GM12878 (cell line): ENCODE measurements around the gene INSRR. TPM values are rescaled to one million over a fixed set of nuclear protein-coding genes. Genes with fewer than 3 reads are reported as not detected.
A peak's percentile ranks its signal among the peaks of the same experiment; 100 is the strongest.

Experiments
- ATAC-seq: fragments of 200-7000 bp; cut with Tn5 transposase; 3 replicates; pipeline ENCODE4 v1.9.1; 2020; ENCODE audit warnings: mild to moderate bottlenecking, moderate library complexity
- BruUV-seq: library from RNA; stranded (reverse); fragments of 400-500 nt; replicated peaks from 2 replicates; lab custom pipeline; 2021; lab: Mats Ljungman, UMichigan
- CTCF ChIA-PET: fragments of 300-600 bp; sonication (Branson Sonifier 250); formaldehyde crosslinking; extraction: SDS; loops from one replicate; lab custom pipeline; 2021; ENCODE audit warnings: inconsistent platforms; lab: Yijun Ruan, JAX
- POLR2A ChIA-PET: fragments of 350-600 bp; formaldehyde crosslinking; extraction: SDS; loops from one replicate; lab custom pipeline; 2021; ENCODE audit warnings: inconsistent platforms; lab: Charles Lee
- RAD21 ChIA-PET: fragments of 300-600 bp; sonication (Branson Sonifier 250); formaldehyde crosslinking; loops from one replicate; lab custom pipeline; 2023; ENCODE audit warnings: antibody characterized with exemption; ENCODE audit not compliant: unreplicated experiment; lab: Charles Lee
- SMC1A ChIA-PET: fragments of 300-600 bp; sonication (Branson Sonifier 250); formaldehyde crosslinking; loops from one replicate; lab custom pipeline; 2023; ENCODE audit not compliant: unreplicated experiment, uncharacterized antibody; lab: Charles Lee
- DNase-seq: peaks from one replicate; pipeline ENCODE4 v3.0.0-alpha.2; 2011; ENCODE audit warnings: low read depth, low spot score
- FAIRE-seq: peaks from 3 replicates; lab custom pipeline; 2011; peaks lifted over from hg19 to GRCh38; lab: Jason Lieb, UNC
- H2AFZ ChIP-seq: 2 replicates; pipeline ENCODE4 v1.6.0; 2011; ENCODE audit warnings: low read depth, low read length, control low read depth; ENCODE audit not compliant: control insufficient read depth
- H3K27ac ChIP-seq: 2 replicates; pipeline ENCODE4 v1.5.1; 2011; ENCODE audit warnings: control low read depth; ENCODE audit not compliant: control insufficient read depth, insufficient read depth
- H3K27me3 ChIP-seq, 2 experiments: replicated peaks in 1 of 2; 2 replicates each; pipeline versions ENCODE4 v1.6.0 to v1.6.1; 2011; ENCODE audit warnings: low read length in 1 of 2; ENCODE audit not compliant: control insufficient read depth in 2 of 2, insufficient read depth in 2 of 2
- H3K36me3 ChIP-seq, 2 experiments: 2 replicates each; pipeline ENCODE4 v1.5.1; 2011; ENCODE audit warnings: low read length in 1 of 2; ENCODE audit not compliant: control insufficient read depth in 2 of 2, insufficient read depth in 2 of 2
- H3K4me1 ChIP-seq: 2 replicates; pipeline ENCODE4 v1.6.1; 2011; ENCODE audit warnings: mild to moderate bottlenecking, low read length, moderate library complexity, mixed read lengths; ENCODE audit not compliant: control insufficient read depth, insufficient read depth
- H3K4me2 ChIP-seq: 2 replicates; pipeline ENCODE4 v1.6.0; 2011; ENCODE audit warnings: control low read depth; ENCODE audit not compliant: control insufficient read depth, insufficient read depth
- H3K4me3 ChIP-seq: fragments of 200-600 bp; sonication (generic); 2 replicates; pipeline ENCODE4 v1.5.1; 2016
- H3K79me2 ChIP-seq: 2 replicates; pipeline ENCODE4 v1.6.0; 2011; ENCODE audit warnings: low read length; ENCODE audit not compliant: control insufficient read depth, insufficient read depth
- H3K9ac ChIP-seq: 2 replicates; pipeline ENCODE4 v1.8.0; 2011; ENCODE audit warnings: low read length, control low read depth, mixed read lengths; ENCODE audit not compliant: control insufficient read depth, insufficient read depth
- H3K9me3 ChIP-seq: replicated peaks from 3 replicates; pipeline ENCODE4 v1.5.1; 2011; ENCODE audit warnings: mild to moderate bottlenecking, low read length; ENCODE audit not compliant: control insufficient read depth, insufficient read depth
- H4K20me1 ChIP-seq: 2 replicates; pipeline ENCODE4 v1.6.0; 2011; ENCODE audit not compliant: control insufficient read depth, insufficient read depth
- CEBPB ChIP-seq, 2 experiments: fragments of 150-350 bp in 1 of 2; IDR thresholded peaks; 2 replicates each; pipeline ENCODE4 v1.6.1; 2012 to 2014; ENCODE audit warnings: low read depth in 2 of 2, low read length in 2 of 2, borderline replicate concordance in 1 of 2, inconsistent platforms in 1 of 2
- CHD2 ChIP-seq: IDR thresholded peaks from 2 replicates; pipeline ENCODE4 v1.6.1; 2011; ENCODE audit warnings: low read depth, low read length, improper control_type of control experiment, borderline replicate concordance
- ESRRA ChIP-seq: IDR thresholded peaks from 2 replicates; pipeline ENCODE4 v1.6.1; 2012; ENCODE audit warnings: mild to moderate bottlenecking, low read length, improper control_type of control experiment
- FOXM1 ChIP-seq: IDR thresholded peaks from 2 replicates; pipeline ENCODE4 v1.6.1; 2012; ENCODE audit warnings: low read depth, mild to moderate bottlenecking, inconsistent platforms, low read length, moderate library complexity
- GATAD2B ChIP-seq: fragments of 450-650 bp; conservative IDR thresholded peaks from 2 replicates; pipeline ENCODE4 v1.6.1; 2017; ENCODE audit warnings: low read depth, mild to moderate bottlenecking, moderate library complexity
- HCFC1 ChIP-seq: fragments of 150-350 bp; IDR thresholded peaks from 2 replicates; pipeline ENCODE4 v1.6.1; 2014; ENCODE audit warnings: low read length
- IKZF1 ChIP-seq: fragments of 450-650 bp; conservative IDR thresholded peaks from 2 replicates; pipeline ENCODE4 v1.6.1; 2017; ENCODE audit warnings: antibody characterized with exemption, mild to moderate bottlenecking
- IKZF2 ChIP-seq, 2 experiments: fragments of 450-650 bp; IDR thresholded peaks; 2 replicates each; pipeline ENCODE4 v1.6.1; 2017; ENCODE audit warnings: mild to moderate bottlenecking in 2 of 2, moderate library complexity in 2 of 2
- MYC ChIP-seq: IDR thresholded peaks from 2 replicates; pipeline ENCODE4 v1.6.1; 2011; ENCODE audit warnings: mild to moderate bottlenecking, low read length, moderate library complexity, inconsistent platforms; ENCODE audit not compliant: insufficient read depth, insufficient replicate concordance, insufficient read length, severe bottlenecking
- POU2F2 ChIP-seq: IDR thresholded peaks from 3 replicates; pipeline ENCODE4 v1.6.1; 2011; ENCODE audit warnings: low read depth, mild to moderate bottlenecking, low read length, borderline replicate concordance
- RAD51 ChIP-seq: fragments of 450-650 bp; IDR thresholded peaks from 2 replicates; pipeline ENCODE4 v1.6.1; 2016; ENCODE audit warnings: moderate library complexity, mild to moderate bottlenecking, inconsistent platforms
- RELA ChIP-seq: fragments of 450-650 bp; IDR thresholded peaks from 2 replicates; pipeline ENCODE4 v1.8.0; 2014; ENCODE audit warnings: borderline replicate concordance; ENCODE audit not compliant: partially characterized antibody
- SIX5 ChIP-seq: IDR thresholded peaks from 2 replicates; pipeline ENCODE4 v1.6.1; 2011; ENCODE audit warnings: mild to moderate bottlenecking, low read depth, low read length, moderate library complexity; ENCODE audit not compliant: severe bottlenecking
- SPI1 ChIP-seq: IDR thresholded peaks from 2 replicates; pipeline ENCODE4 v1.6.1; 2011; ENCODE audit warnings: low read depth, mild to moderate bottlenecking, low read length, moderate library complexity, borderline replicate concordance; ENCODE audit not compliant: insufficient read depth
- ZBED1 ChIP-seq: IDR thresholded peaks from 2 replicates; pipeline ENCODE4 v1.6.1; 2016; ENCODE audit warnings: borderline replicate concordance
- WGBS: methylation state at CpG from one replicate; pipeline ENCODE4 v1.1.6; 2016; ENCODE audit warnings: low lambda C conversion rate; ENCODE audit not compliant: insufficient replicate concordance, insufficient coverage; ENCODE audit errors: missing lambda C conversion rate; 5-methylcytosine and 5-hydroxymethylcytosine counted together
- in situ Hi-C: fragments of 300-500 bp; cut with MboI; formaldehyde crosslinking; loops from 9 replicates; pipeline ENCODE4 v1.14.3; 2018; ENCODE audit warnings: mixed read lengths
- intact Hi-C: fragments of 100-400 bp; cut with micrococcal nuclease; formaldehyde crosslinking; loops from one replicate; pipeline ENCODE4 v1.14.2; 2022; ENCODE audit not compliant: unreplicated experiment
- polyA plus RNA-seq, 11 experiments: library from polyadenylated mRNA; depleted of rRNA in 4 of 11; unstranded in 6 of 11; stranded (reverse) in 5 of 11; fragments of >200 nt; fragmentation: Nextera tagmentation in 4 of 11; fragmentation: Illumina TruSeq in 1 of 11; extraction: Ambion mirVana in 4 of 11; extraction: Trizol in 1 of 11; gene quantifications; 1 replicate in 1 of 11; 2 replicates in 10 of 11; pipeline versions ENCODE4 v1.2.1 to v1.2.3, GENCODE V29; 2011 to 2016; ENCODE audit warnings: inconsistent platforms in 2 of 11, missing spikeins in 2 of 11, low read depth in 1 of 11
- total RNA-seq, 4 experiments: library from RNA; depleted of rRNA in 3 of 4; stranded (reverse); fragments of >200 nt in 3 of 4; fragmentation: Illumina TruSeq in 1 of 4; extraction: Trizol in 1 of 4; gene quantifications; 2 replicates each; pipeline versions ENCODE4 v1.2.1 to v1.2.3, GENCODE V29; 2013 to 2021
- TF ChIP-seq, protein P1 (sequence below): IDR thresholded peaks from 2 replicates; pipeline ENCODE4 v1.6.1; 2011; ENCODE audit warnings: borderline replicate concordance, low read depth, mild to moderate bottlenecking, moderate library complexity, mixed read lengths, low read length; ENCODE audit not compliant: insufficient read depth; ENCODE audit errors: extremely low read length

INSRR gene
- total and polyA plus RNA-seq, 10 of the 15 experiments (the other 5 are each of a cell fraction or from before 2014, with no cell fraction given), result 0.01 TPM; not detected in 9

DNA sequence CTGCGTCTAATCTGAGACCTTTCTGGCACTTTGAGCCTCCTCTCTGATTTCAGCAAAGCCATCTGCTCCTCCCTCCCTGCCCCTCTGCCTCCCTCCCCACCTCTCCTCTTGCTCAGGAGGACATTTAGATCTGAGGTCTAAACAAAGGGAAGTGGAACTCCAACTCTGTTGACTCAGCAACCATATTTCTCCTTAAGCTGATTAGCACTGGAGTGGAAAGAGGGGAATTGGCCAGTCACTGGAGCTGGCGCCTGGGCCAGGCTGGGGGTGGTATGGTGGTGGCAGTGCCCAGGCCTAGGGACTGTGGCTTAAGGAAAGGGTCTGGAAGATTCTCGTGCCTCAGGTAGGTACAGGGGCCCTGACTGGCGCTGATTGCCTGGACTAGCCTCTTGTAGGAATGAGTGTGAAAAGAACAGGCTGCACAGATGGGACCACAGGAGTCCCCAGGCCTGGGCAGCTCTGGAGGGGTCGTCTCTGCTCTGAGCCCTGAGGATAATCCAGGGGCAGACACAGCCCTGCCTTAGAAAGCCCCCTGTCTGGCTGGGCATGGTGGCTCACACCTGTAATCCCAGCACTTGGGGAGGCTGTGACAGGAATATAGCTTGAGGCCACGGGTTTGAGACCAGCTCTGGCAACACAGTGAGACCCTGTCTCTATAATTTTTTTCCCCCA, 54.2 kb downstream of the INSRR start:
- DNase-seq, result no peak
- peaks cover 4 to 8% of the 10 kb centered on the region in 2 experiments; a peak in 3 of 4 replicates for H3K36me3 ChIP-seq
- CTCF ChIA-PET, result interaction anchor here (0.5 to 2.2 kb wide), 8 partner anchors 9 to 115 kb away, joined by 3 to 11 read pairs (median 6); partner anchors contain the start of gene NTRK1
- BruUV-seq, result no TSS peak
- WGBS, result 33% methylated on average over 6 of the region's 6 CpGs
- in situ Hi-C loops, result loop anchor here (5.0 kb wide), 1 partner anchor 58 kb away; the partner anchor contains the start of gene NTRK1
- no peak overlapping the region for H2AFZ ChIP-seq
- H3K4me3 ChIP-seq, result no peak overlapping the region
- H3K79me2 ChIP-seq, result no peaks in the 10 kb centered on the region
- TF ChIP-seq IKZF1 (peak; percentile 31; the same call in 1 of the 2 replicates), SPI1 (peak; percentile 83), POU2F2 (no peak), IKZF2 (IDR thresholded peaks at IDR 0.05) (peak; percentile 35 to 55; a peak in 2 of 4 replicates)
- TF ChIP-seq, all 136 proteins: peak for 3
- intact Hi-C loops, result no loop called here
- H3K9me3 ChIP-seq, result no peaks in the 10 kb centered on the region
- FAIRE-seq (peak; percentile 75), ATAC-seq (peak; percentile 39)
- ChIA-PET RAD21 (interaction anchor here (0.9 to 11.9 kb wide), 5 partner anchors 24 to 79 kb away, joined by 3 to 115 read pairs (median 3); partner anchors contain the start of genes INSRR, NTRK1 and PRCC), SMC1A (interaction anchor here (0.6 to 1.5 kb wide), 3 partner anchors 31 to 55 kb away, joined by 3 to 5 read pairs (median 3); no protein-coding TSS in a partner anchor), POLR2A (no interaction called here)
- H3K9ac ChIP-seq, result no peak overlapping the region
- H4K20me1 ChIP-seq, result no peaks in the 10 kb centered on the region
- H3K4me1 ChIP-seq, result peaks cover 18% of the 10 kb centered on the region
- no peak overlapping the region for H3K4me2 ChIP-seq
- H3K27ac ChIP-seq, result no peak overlapping the region
- H3K27me3 ChIP-seq, result no peaks in the 10 kb centered on the region

DNA sequence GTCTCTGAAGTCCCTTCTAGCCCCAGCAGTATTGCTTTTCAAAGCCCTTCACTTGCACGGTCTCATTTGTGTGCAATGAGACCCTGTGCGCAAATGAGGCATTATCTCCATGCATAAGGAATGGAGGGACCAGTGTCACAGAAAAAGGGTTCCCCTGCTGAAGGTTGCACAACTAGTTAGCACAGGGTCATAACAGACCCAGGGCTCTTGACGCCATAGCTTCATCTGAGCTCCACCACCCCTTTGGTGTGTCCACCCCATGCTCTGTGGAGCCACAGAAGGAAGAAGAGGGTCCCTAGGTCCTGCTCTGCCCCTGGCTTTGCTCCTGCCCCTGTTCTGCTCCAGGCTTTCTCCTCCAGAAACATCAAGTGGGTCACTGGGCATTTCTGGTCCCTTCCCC, 54.9 kb downstream of the INSRR start:
- in situ Hi-C loops (loop anchor here (5.0 kb wide), 1 partner anchor 58 kb away; the partner anchor contains the start of gene NTRK1), intact Hi-C loops (no loop called here)
- H3K36me3 ChIP-seq, result peaks cover 9% of the 10 kb centered on the region in 2 experiments; a peak in 3 of 4 replicates
- POLR2A ChIA-PET, result no interaction called here
- no peaks in the 10 kb centered on the region for H3K79me2 ChIP-seq
- CTCF ChIA-PET, result interaction anchor here (1.4 to 2.2 kb wide), 4 partner anchors 10 to 85 kb away, joined by 5 to 6 read pairs (median 6); no protein-coding TSS in a partner anchor
- no peak overlapping the region for H3K4me3 ChIP-seq
- H4K20me1 ChIP-seq, result no peaks in the 10 kb centered on the region
- RAD21 ChIA-PET, result interaction anchor here (11.9 kb wide), 1 partner anchor 56 kb away, joined by 115 read pairs; the partner anchor contains the start of genes INSRR and NTRK1
- H3K9me3 ChIP-seq, result no peaks in the 10 kb centered on the region
- H3K27me3 ChIP-seq, result no peaks in the 10 kb centered on the region
- no peak overlapping the region for H3K9ac ChIP-seq
- SMC1A ChIA-PET, result interaction anchor here (0.6 to 1.5 kb wide), 2 partner anchors 32 to 55 kb away, joined by 3 to 5 read pairs; no protein-coding TSS in a partner anchor
- BruUV-seq, result no TSS peak
- no peak overlapping the region for H2AFZ ChIP-seq
- ATAC-seq (no peak), DNase-seq (no peak), FAIRE-seq (no peak)
- H3K4me2 ChIP-seq, result no peak overlapping the region
- WGBS, result 78% methylated on average over 3 of the region's 3 CpGs
- peaks cover 18% of the 10 kb centered on the region for H3K4me1 ChIP-seq
- no peak overlapping the region for H3K27ac ChIP-seq
- TF ChIP-seq SIX5 (no peak), ESRRA (no peak), RELA (no peak), FOXM1 (no peak), CEBPB (IDR thresholded peaks at IDR 0.05; ENCODE audit: borderline replicate concordance in 1 of 2, low read depth in 2 of 2, low read length in 2 of 2) (no peak), HCFC1 (no peak), ZBED1 (no peak), GATAD2B (no peak), CHD2 (no peak), RAD51 (no peak), MYC (no peak)
- TF ChIP-seq, protein P1, sequence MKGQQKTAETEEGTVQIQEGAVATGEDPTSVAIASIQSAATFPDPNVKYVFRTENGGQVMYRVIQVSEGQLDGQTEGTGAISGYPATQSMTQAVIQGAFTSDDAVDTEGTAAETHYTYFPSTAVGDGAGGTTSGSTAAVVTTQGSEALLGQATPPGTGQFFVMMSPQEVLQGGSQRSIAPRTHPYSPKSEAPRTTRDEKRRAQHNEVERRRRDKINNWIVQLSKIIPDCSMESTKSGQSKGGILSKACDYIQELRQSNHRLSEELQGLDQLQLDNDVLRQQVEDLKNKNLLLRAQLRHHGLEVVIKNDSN, result no peak
